Loucy (cell line): ENCODE results near the gene RPS18.

ENCODE experiments used
- H2AFZ ChIP-seq: fragments of 200-600 bp; sonication (generic); 2 replicates; pipeline ENCODE4 v1.6.0; 2016; ENCODE audit warnings: antibody characterized with exemption, mild to moderate bottlenecking, low read length, moderate library complexity
- H3F3A ChIP-seq: fragments of 200-600 bp; 2 replicates; pipeline ENCODE4 v1.6.0; 2016; ENCODE audit warnings: antibody characterized with exemption, low read depth, mild to moderate bottlenecking
- H3K27me3 ChIP-seq: fragments of 200-600 bp; sonication (generic); 2 replicates; pipeline ENCODE4 v1.6.1; 2014; ENCODE audit warnings: low read length, mild to moderate bottlenecking; ENCODE audit not compliant: insufficient read depth, poor library complexity, severe bottlenecking
- H3K36me3 ChIP-seq: fragments of 200-600 bp; sonication (generic); 2 replicates; pipeline ENCODE4 v1.6.1; 2016; ENCODE audit warnings: low read length; ENCODE audit not compliant: insufficient read depth
- H3K4me1 ChIP-seq: fragments of 200-600 bp; sonication (generic); 2 replicates; pipeline ENCODE4 v1.5.1; 2014; ENCODE audit warnings: low read length, mild to moderate bottlenecking; ENCODE audit not compliant: insufficient read depth, poor library complexity, severe bottlenecking
- H3K4me2 ChIP-seq: fragments of 200-600 bp; sonication (generic); 2 replicates; pipeline ENCODE4 v1.6.0; 2014; ENCODE audit warnings: antibody characterized with exemption, low read length, low read depth, mild to moderate bottlenecking; ENCODE audit not compliant: poor library complexity, severe bottlenecking
- H3K4me3 ChIP-seq: fragments of 200-600 bp; sonication (generic); 2 replicates; pipeline ENCODE4 v1.5.1; 2014; ENCODE audit warnings: low read length, mild to moderate bottlenecking, mixed read lengths; ENCODE audit not compliant: poor library complexity, severe bottlenecking
- H3K79me2 ChIP-seq: fragments of 200-600 bp; sonication (generic); 2 replicates; pipeline ENCODE4 v1.6.1; 2014; ENCODE audit warnings: low read length; ENCODE audit not compliant: insufficient read depth
- H3K9ac ChIP-seq: fragments of 200-600 bp; sonication (generic); 2 replicates; pipeline ENCODE4 v1.6.0; 2014; ENCODE audit warnings: mild to moderate bottlenecking, low read depth, low read length, moderate library complexity; ENCODE audit not compliant: poor library complexity, severe bottlenecking
- H3K9me2 ChIP-seq: fragments of 200-600 bp; sonication (generic); replicated peaks from 2 replicates; pipeline ENCODE4 v1.6.1; 2016; ENCODE audit warnings: low read depth, low read length, mixed read lengths
- H3K9me3 ChIP-seq: fragments of 200-600 bp; sonication (generic); 2 replicates; pipeline ENCODE4 v1.6.1; 2014; ENCODE audit warnings: mild to moderate bottlenecking, antibody characterized with exemption, low read length, low read depth; ENCODE audit not compliant: insufficient read depth
- H4K20me1 ChIP-seq: fragments of 200-600 bp; sonication (generic); 2 replicates; pipeline ENCODE4 v1.6.0; 2014; ENCODE audit warnings: antibody characterized with exemption, low read length, mild to moderate bottlenecking; ENCODE audit not compliant: insufficient read depth, poor library complexity, severe bottlenecking
- EZH2phosphoT487 ChIP-seq: fragments of 200-600 bp; IDR thresholded peaks from 2 replicates; pipeline ENCODE4 v1.6.1; 2018; ENCODE audit warnings: antibody characterized with exemption, mild to moderate bottlenecking, moderate library complexity, borderline replicate concordance
- TF ChIP-seq, protein P1 (sequence below): fragments of 200-600 bp; sonication (generic); conservative IDR thresholded peaks from 2 replicates; pipeline ENCODE4 v1.5.1; 2014; ENCODE audit warnings: mild to moderate bottlenecking, antibody characterized with exemption, low read length

The RPS18 gene

DNA sequence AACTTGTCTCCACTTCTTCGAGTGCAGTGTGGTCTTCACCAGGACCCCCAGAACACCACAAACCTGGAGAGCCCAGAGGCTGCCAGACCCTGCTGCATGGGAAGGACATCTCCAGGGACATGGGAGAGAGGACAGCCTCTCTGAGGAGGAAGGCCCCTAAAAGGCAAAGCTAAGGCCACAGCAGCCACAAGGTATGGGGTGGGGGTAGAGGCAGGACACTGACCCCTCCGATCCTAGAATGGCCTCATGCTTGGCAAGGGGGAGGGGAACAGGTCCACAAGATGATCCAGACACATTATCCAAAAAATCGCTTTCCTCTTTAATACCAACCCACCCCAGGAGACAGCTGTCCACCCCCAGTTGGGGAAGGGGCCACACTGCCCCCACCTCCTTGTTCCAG, 6.9 kb downstream of the RPS18 start:
- H3K9me3 ChIP-seq = no peaks in the 10 kb centered on the region
- H3K4me3 ChIP-seq = no peak overlapping the region
- no peaks in the 10 kb centered on the region for H3K27me3 ChIP-seq
- H2AFZ ChIP-seq = no peak overlapping the region
- no peaks in the 10 kb centered on the region for H3K9me2 ChIP-seq
- no peak overlapping the region for H3K9ac ChIP-seq
- peaks cover 40% of the 10 kb centered on the region for H3K36me3 ChIP-seq
- H3F3A ChIP-seq = peaks cover 10% of the 10 kb centered on the region; the same call in 1 of the 2 replicates
- peaks cover 29% of the 10 kb centered on the region for H4K20me1 ChIP-seq
- peaks cover 20% of the 10 kb centered on the region for H3K4me1 ChIP-seq
- peaks cover 30% of the 10 kb centered on the region for H3K79me2 ChIP-seq
- TF ChIP-seq, protein P1, sequence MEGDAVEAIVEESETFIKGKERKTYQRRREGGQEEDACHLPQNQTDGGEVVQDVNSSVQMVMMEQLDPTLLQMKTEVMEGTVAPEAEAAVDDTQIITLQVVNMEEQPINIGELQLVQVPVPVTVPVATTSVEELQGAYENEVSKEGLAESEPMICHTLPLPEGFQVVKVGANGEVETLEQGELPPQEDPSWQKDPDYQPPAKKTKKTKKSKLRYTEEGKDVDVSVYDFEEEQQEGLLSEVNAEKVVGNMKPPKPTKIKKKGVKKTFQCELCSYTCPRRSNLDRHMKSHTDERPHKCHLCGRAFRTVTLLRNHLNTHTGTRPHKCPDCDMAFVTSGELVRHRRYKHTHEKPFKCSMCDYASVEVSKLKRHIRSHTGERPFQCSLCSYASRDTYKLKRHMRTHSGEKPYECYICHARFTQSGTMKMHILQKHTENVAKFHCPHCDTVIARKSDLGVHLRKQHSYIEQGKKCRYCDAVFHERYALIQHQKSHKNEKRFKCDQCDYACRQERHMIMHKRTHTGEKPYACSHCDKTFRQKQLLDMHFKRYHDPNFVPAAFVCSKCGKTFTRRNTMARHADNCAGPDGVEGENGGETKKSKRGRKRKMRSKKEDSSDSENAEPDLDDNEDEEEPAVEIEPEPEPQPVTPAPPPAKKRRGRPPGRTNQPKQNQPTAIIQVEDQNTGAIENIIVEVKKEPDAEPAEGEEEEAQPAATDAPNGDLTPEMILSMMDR = no peak
- no peak for TF ChIP-seq EZH2phosphoT487
- no peak overlapping the region for H3K4me2 ChIP-seq

DNA sequence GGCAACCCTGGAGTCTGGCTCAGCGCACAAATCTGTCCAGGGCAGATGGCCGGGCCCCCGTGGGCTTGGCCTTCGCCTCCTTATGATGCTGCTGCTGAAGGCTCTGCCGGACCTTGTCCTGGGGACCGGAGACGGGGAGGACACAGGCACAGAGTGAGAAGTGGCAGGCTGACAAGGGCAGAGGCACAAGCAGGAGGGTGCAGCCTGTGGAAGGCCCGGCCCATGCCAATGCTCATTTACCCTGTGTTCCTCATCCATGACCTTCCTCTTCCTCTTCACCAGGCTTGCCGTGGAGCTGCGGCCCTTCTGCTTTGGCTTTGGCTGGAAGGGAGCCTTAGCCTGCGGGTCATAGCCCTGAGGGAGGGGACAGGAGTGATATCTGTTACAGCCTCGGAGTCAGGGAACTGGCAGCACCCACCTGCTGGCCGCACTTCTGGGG, 7.4 kb downstream of the RPS18 start:
- Histone ChIP-seq H4K20me1 (peaks cover 25% of the 10 kb centered on the region), H3K9me3 (no peaks in the 10 kb centered on the region), H3F3A (peaks cover 10% of the 10 kb centered on the region; the same call in 1 of the 2 replicates), H3K79me2 (peaks cover 25% of the 10 kb centered on the region), H3K4me1 (peaks cover 17% of the 10 kb centered on the region), H2AFZ (no peak overlapping the region), H3K36me3 (peaks cover 36% of the 10 kb centered on the region; the same call in 1 of the 2 replicates), H3K4me2 (no peak overlapping the region), H3K9me2 (no peaks in the 10 kb centered on the region), H3K27me3 (no peaks in the 10 kb centered on the region), H3K9ac (no peak overlapping the region), H3K4me3 (no peak overlapping the region)
- no peak for TF ChIP-seq EZH2phosphoT487
- TF ChIP-seq, protein P1 = no peak

DNA sequence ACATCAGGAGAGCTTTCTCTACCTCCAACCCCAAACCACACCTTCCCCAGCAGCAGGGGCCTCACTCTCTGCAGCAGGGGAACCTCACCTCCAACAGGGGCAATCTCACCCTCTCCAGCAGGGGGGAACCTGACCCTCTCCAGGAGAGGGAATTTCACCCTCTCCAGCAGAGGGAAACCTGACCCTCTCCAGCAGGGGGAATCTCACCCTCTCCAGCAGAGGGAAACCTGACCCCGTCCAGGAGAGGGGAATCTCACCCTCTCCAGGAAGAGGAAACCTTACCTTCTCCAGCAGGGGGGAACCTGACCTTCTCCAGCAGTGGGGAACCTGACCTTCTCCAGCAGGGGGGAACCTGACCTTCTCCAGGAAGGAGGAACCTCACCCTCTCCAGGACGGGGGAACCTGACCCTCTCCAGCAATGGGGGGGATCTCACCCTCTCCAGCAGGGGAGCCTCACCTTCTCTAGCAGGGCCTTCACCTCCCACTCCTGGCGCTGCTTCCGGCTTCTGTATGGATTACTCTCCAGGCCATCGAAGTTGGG, 8.2 kb downstream of the RPS18 start:
- Histone ChIP-seq H3K79me2 (peaks cover 17% of the 10 kb centered on the region), H3K9me2 (no peaks in the 10 kb centered on the region), H3K27me3 (no peaks in the 10 kb centered on the region), H3F3A (peaks cover 10% of the 10 kb centered on the region; the same call in 1 of the 2 replicates), H2AFZ (no peak overlapping the region), H4K20me1 (peaks cover 17% of the 10 kb centered on the region), H3K9ac (no peak overlapping the region), H3K4me2 (no peak overlapping the region), H3K36me3 (peaks cover 28% of the 10 kb centered on the region; the same call in 1 of the 2 replicates), H3K4me3 (no peak overlapping the region), H3K4me1 (peaks cover 9% of the 10 kb centered on the region), H3K9me3 (no peaks in the 10 kb centered on the region)
- TF ChIP-seq, protein P1 = peak; percentile 75
- no peak for TF ChIP-seq EZH2phosphoT487
